Keratinocyte (primary cell): ENCODE measurements around the gene FBXO42. TPM values are rescaled to one million over a fixed set of nuclear protein-coding genes. Genes with fewer than 3 reads are reported as not detected.
"Not testable (repeated sequence)": the region's sequence is repeated elsewhere in the genome, so short reads cannot be mapped to it uniquely, and the experiment has no call there.

Experiments
- DNase-seq: peaks from one replicate; pipeline ENCODE4 v3.0.0-alpha.2; 2011; ENCODE audit warnings: low read depth, missing footprints, low spot score
- FAIRE-seq: peaks from 2 replicates; lab custom pipeline; 2011; peaks lifted over from hg19 to GRCh38; lab: Jason Lieb, UNC
- H2AFZ ChIP-seq: 2 replicates; pipeline ENCODE4 v1.6.0; 2012; ENCODE audit warnings: low read length, control low read depth, inconsistent platforms; ENCODE audit not compliant: control insufficient read depth
- H3K27ac ChIP-seq: 2 replicates; pipeline ENCODE4 v1.5.1; 2011; ENCODE audit warnings: low read length; ENCODE audit not compliant: control insufficient read depth, insufficient read depth
- H3K27me3 ChIP-seq: 3 replicates; pipeline ENCODE4 v1.6.0; 2011; ENCODE audit warnings: low read length; ENCODE audit not compliant: control insufficient read depth, insufficient read depth; ENCODE audit errors: extremely low read depth
- H3K36me3 ChIP-seq, 2 experiments: 2 replicates in 1 of 2; 3 replicates in 1 of 2; pipeline ENCODE4 v1.5.1; 2011; ENCODE audit warnings: low read length in 2 of 2, mild to moderate bottlenecking in 1 of 2; ENCODE audit not compliant: control insufficient read depth in 2 of 2, insufficient read depth in 2 of 2; ENCODE audit errors: extremely low read depth in 1 of 2
- H3K4me1 ChIP-seq: 3 replicates; pipeline ENCODE4 v1.5.1; 2011; ENCODE audit warnings: low read length; ENCODE audit not compliant: control insufficient read depth, insufficient read depth; ENCODE audit errors: extremely low read depth
- H3K4me2 ChIP-seq: 3 replicates; pipeline ENCODE4 v1.6.0; 2011; ENCODE audit warnings: low read depth, low read length; ENCODE audit not compliant: control insufficient read depth, insufficient read depth; ENCODE audit errors: extremely low read depth
- H3K4me3 ChIP-seq, 3 experiments: fragments of 200-600 bp in 1 of 3; sonication (generic) in 1 of 3; 2 replicates in 2 of 3; 3 replicates in 1 of 3; pipeline ENCODE4 v1.5.1; 2011 to 2016; ENCODE audit warnings: low read length in 3 of 3, mild to moderate bottlenecking in 3 of 3, control low read depth in 2 of 3, inconsistent platforms in 1 of 3, low read depth in 1 of 3, mixed read lengths in 1 of 3, mixed run types in 1 of 3, moderate library complexity in 1 of 3; ENCODE audit not compliant: control insufficient read depth in 2 of 3, insufficient read depth in 2 of 3; ENCODE audit errors: extremely low read depth in 1 of 3
- H3K79me2 ChIP-seq: 2 replicates; pipeline ENCODE4 v1.6.0; 2012; ENCODE audit warnings: low read length; ENCODE audit not compliant: control insufficient read depth, insufficient read depth
- H3K9ac ChIP-seq: 3 replicates; pipeline ENCODE4 v1.6.0; 2011; ENCODE audit warnings: low read length; ENCODE audit not compliant: control insufficient read depth, insufficient read depth; ENCODE audit errors: extremely low read depth
- H3K9me1 ChIP-seq: 3 replicates; pipeline ENCODE4 v1.6.0; 2011; ENCODE audit warnings: low read length; ENCODE audit not compliant: control insufficient read depth, insufficient read depth; ENCODE audit errors: extremely low read depth
- H3K9me3 ChIP-seq: 2 replicates; pipeline ENCODE4 v1.5.1; 2012; ENCODE audit warnings: low read depth, low read length; ENCODE audit not compliant: control insufficient read depth
- H4K20me1 ChIP-seq: 3 replicates; pipeline ENCODE4 v1.6.0; 2011; ENCODE audit warnings: low read length; ENCODE audit not compliant: control insufficient read depth, insufficient read depth; ENCODE audit errors: extremely low read depth
- EZH2 ChIP-seq: IDR thresholded peaks from one replicate; pipeline ENCODE4 v1.6.1; 2012; ENCODE audit warnings: inconsistent platforms, mild to moderate bottlenecking, low read length, moderate library complexity
- dilution Hi-C: fragments of 300-500 bp; cut with MboI; formaldehyde crosslinking; loops from one replicate; pipeline ENCODE4 v1.7.0; 2020; ENCODE audit warnings: low sequenced_read_pairs; ENCODE audit not compliant: extremely low pct_ligation_motif_present
- polyA plus RNA-seq, 5 experiments: library from polyadenylated mRNA; depleted of rRNA in 3 of 5; stranded (reverse) in 3 of 5; stranded (forward) in 1 of 5; unstranded in 1 of 5; fragments of >200 nt; gene quantifications; 1 replicate in 1 of 5; 2 replicates in 3 of 5; 3 replicates in 1 of 5; pipeline versions ENCODE4 v1.2.1 to v1.2.3, GENCODE V29; 2011 to 2012; ENCODE audit warnings: missing spikeins in 2 of 5, low read depth in 1 of 5, low replicate concordance in 1 of 5
- TF ChIP-seq, protein P1 (sequence below), 3 experiments: IDR thresholded peaks in 1 of 3; conservative IDR thresholded peaks in 1 of 3; optimal IDR thresholded peaks in 1 of 3; 2 replicates in 2 of 3; 3 replicates in 1 of 3; pipeline versions ENCODE3 to v1.5.1; 2011; ENCODE audit warnings: low read length in 3 of 3, mild to moderate bottlenecking in 3 of 3, moderate library complexity in 2 of 3, control low read depth in 1 of 3, inconsistent platforms in 1 of 3; ENCODE audit not compliant: insufficient read depth in 2 of 3; ENCODE audit errors: extremely low read depth in 1 of 3

Gene FBXO42
- polyA plus RNA-seq, 1 donor (not counting 4 experiments of a cell fraction or from before 2014, with no cell fraction given) = 14.1 TPM

DNA sequence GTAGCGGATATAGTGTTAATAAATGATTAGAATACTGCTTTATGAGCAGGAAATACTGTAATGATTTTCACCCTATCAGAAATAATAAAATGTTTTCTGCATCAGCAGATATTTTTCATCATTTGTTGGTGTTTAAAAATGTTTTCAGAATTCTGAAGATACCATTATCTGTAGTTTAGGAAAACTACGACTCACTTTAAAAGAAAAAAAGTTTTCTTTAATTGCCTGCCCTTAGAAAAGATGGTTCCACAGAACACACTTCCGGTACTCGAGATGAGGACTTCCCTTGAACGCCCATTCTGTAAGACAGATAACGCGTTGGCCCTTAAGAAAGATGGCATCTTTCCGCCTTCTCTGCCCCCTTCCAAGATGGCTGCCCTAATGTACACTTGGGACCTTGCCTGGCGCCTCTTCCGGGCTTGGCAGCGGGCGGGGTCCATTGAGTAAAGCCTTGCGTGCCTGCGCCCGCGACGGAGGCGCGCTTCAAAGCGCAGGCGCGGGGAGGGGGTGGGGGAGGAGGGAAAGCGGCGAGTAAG, 14.5 kb upstream of the FBXO42 start, which contains the start of gene SZRD1:
TSS of gene SZRD1 (plus strand) at position 521 of the 536 bp plus-strand sequence. CDS start 16 bp downstream, outside the sequence.
- peak within 1 kb of the TSS; percentile 84 to 97 (median 84) for H3K4me3 ChIP-seq
- H3K4me1 ChIP-seq = peaks cover 17% of the 10 kb centered on the region
- H3K9me3 ChIP-seq = no peaks in the 10 kb centered on the region
- H3K9ac ChIP-seq = peak within 1 kb of the TSS; percentile 93
- peaks cover 2% of the 10 kb centered on the region for H3K9me1 ChIP-seq
- no peaks in the 10 kb centered on the region for H3K36me3 ChIP-seq
- peaks cover 42% of the 10 kb centered on the region for H3K79me2 ChIP-seq
- peak within 1 kb of the TSS; percentile 95 for H2AFZ ChIP-seq
- TF ChIP-seq, protein P1, sequence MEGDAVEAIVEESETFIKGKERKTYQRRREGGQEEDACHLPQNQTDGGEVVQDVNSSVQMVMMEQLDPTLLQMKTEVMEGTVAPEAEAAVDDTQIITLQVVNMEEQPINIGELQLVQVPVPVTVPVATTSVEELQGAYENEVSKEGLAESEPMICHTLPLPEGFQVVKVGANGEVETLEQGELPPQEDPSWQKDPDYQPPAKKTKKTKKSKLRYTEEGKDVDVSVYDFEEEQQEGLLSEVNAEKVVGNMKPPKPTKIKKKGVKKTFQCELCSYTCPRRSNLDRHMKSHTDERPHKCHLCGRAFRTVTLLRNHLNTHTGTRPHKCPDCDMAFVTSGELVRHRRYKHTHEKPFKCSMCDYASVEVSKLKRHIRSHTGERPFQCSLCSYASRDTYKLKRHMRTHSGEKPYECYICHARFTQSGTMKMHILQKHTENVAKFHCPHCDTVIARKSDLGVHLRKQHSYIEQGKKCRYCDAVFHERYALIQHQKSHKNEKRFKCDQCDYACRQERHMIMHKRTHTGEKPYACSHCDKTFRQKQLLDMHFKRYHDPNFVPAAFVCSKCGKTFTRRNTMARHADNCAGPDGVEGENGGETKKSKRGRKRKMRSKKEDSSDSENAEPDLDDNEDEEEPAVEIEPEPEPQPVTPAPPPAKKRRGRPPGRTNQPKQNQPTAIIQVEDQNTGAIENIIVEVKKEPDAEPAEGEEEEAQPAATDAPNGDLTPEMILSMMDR (optimal IDR thresholded peaks at IDR 0.05 in 1 of 3, IDR thresholded peaks at IDR 0.05 in 1 of 3, conservative IDR thresholded peaks at IDR 0.05 in 1 of 3; ENCODE audit: extremely low read depth in 1 of 3, insufficient read depth in 2 of 3, low read length in 3 of 3) = no peak
- TF ChIP-seq EZH2 = no peak
- dilution Hi-C loops = no loop called here
- FAIRE-seq (peak; percentile 73), DNase-seq (peak; percentile 95)
- peak within 1 kb of the TSS; percentile 88 for H3K4me2 ChIP-seq
- peak within 1 kb of the TSS; percentile 96 for H3K27ac ChIP-seq
- H3K27me3 ChIP-seq = no peaks in the 10 kb centered on the region
- H4K20me1 ChIP-seq = peaks cover 10% of the 10 kb centered on the region

DNA sequence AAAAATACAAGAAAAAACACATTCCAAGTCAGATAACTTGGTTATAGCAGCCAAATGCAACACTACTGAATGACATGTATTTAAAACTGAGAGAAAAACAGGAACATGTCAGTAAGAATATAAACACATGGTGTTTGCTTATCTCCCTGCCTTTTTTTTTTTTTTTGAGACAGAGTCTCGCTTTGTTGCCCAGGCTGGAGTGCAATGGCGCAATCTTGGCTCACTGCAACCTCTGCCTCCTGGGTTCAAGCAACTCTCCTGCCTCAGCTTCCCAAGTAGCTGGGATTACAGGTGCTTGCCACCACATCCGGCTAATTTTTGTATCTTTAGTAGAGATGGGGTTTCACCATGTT, 12.8 kb upstream of the FBXO42 start:
- H3K27ac ChIP-seq, H3K4me3 ChIP-seq, H3K9me1 ChIP-seq, H3K27me3 ChIP-seq, FAIRE-seq, H3K4me2 ChIP-seq, H4K20me1 ChIP-seq, dilution Hi-C loops, H2AFZ ChIP-seq, H3K9ac ChIP-seq, H3K9me3 ChIP-seq, H3K36me3 ChIP-seq, DNase-seq: not testable (repeated sequence)
- Histone ChIP-seq H3K79me2 (peaks cover 28% of the 10 kb centered on the region), H3K4me1 (peaks cover 10% of the 10 kb centered on the region)

DNA sequence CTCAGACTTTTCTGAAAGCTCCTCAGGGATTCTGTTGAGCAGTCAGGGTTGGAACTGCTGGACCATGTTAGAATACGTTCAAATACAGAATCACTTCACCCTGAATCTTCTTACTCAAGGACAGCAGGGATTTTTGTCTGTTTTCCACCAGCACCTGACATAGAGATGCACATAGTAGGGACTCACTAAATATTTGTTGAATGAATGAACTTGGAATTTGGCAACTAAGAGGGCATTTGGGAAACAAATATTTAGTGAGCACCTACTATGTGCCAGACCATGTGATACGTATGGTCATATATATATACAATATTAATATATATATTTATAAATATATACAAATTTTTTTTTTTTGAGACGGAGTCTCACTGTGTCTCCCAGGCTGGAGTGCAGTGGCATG, 4.6 kb upstream of the FBXO42 start:
- Histone ChIP-seq H3K4me2 (no peak overlapping the region), H4K20me1 (no peaks in the 10 kb centered on the region), H3K9me3 (no peaks in the 10 kb centered on the region), H3K4me3 (no peak overlapping the region), H2AFZ (no peak overlapping the region), H3K9ac (no peak overlapping the region), H3K9me1 (no peaks in the 10 kb centered on the region), H3K27me3 (no peaks in the 10 kb centered on the region), H3K79me2 (peaks cover 3% of the 10 kb centered on the region), H3K27ac (no peak overlapping the region), H3K4me1 (peaks cover 4% of the 10 kb centered on the region), H3K36me3 (no peaks in the 10 kb centered on the region)
- FAIRE-seq (no peak), DNase-seq (no peak)
- TF ChIP-seq, protein P1 (optimal IDR thresholded peaks at IDR 0.05 in 1 of 3, IDR thresholded peaks at IDR 0.05 in 1 of 3, conservative IDR thresholded peaks at IDR 0.05 in 1 of 3; ENCODE audit: extremely low read depth in 1 of 3, insufficient read depth in 2 of 3, low read length in 3 of 3) = no peak
- no peak for TF ChIP-seq EZH2
- dilution Hi-C loops = no loop called here
